ENCODE measurements around the gene EVA1C.

GRCh38 chr21:32364796-32365195, 47.7 kb upstream of the EVA1C start:
- TF ChIP-seq CTCF (IDR thresholded peaks at IDR 0.05) (no peak), POLR2A (IDR thresholded peaks at IDR 0.05) (no peak)

Measured in ovary (tissue), 3 donors.